ENCODE data around the gene ALDH6A1. TPM values are rescaled to one million over a fixed set of nuclear protein-coding genes. Genes with fewer than 3 reads are reported as not detected.
A peak's percentile ranks its signal among the peaks of the same experiment; 100 is the strongest.
"Not testable (repeated sequence)": the region's sequence is repeated elsewhere in the genome, so short reads cannot be mapped to it uniquely, and the experiment has no call there.

ALDH6A1 gene
- 10.8 and 11.8 TPM in 2 replicates for total RNA-seq

GRCh38 chr14:74084277-74085046 is at the start of gene ALDH6A1, which contains the start of gene LIN52:
Gene ALDH6A1, minus strand, starts transcription at chr14:74084453. Its CDS starts 59 bp downstream, at chr14:74084394.
Gene LIN52, plus strand, starts transcription at chr14:74084956. Its CDS starts 19 bp downstream, at chr14:74084975.
- peak; percentile 100 for DNase-seq
- intact Hi-C loops (cut with micrococcal nuclease): loop anchor here (1.0 to 2.0 kb wide), 4 partner anchors 65 to 324 kb away; partner anchors contain the start of genes BBOF1, COQ6, ENTPD5 and FAM161B
- H3K36me3 Mint-ChIP-seq (ENCODE audit: low read depth): peaks cover 10% of the 10 kb centered on the region
- no peaks in the 10 kb centered on the region for H3K27me3 Mint-ChIP-seq
- H3K4me3 Mint-ChIP-seq: peak within 1 kb of the TSS; percentile 99
- peaks cover 35% of the 10 kb centered on the region for H3K4me1 Mint-ChIP-seq
- H3K27ac Mint-ChIP-seq: peak within 1 kb of the TSS; percentile 97
- H3K9me3 Mint-ChIP-seq: no peaks in the 10 kb centered on the region

- Mint-ChIP-seq H3K4me1 (no peaks in the 10 kb centered on the region), H3K27me3 (no peaks in the 10 kb centered on the region), H3K4me3 (no peak overlapping the region), H3K36me3 (ENCODE audit: low read depth) (peaks cover 13% of the 10 kb centered on the region), H3K27ac (no peak overlapping the region), H3K9me3 (peaks cover 3% of the 10 kb centered on the region)
- intact Hi-C loops (cut with micrococcal nuclease): no loop called here
- no peak for DNase-seq
Measured at GRCh38 chr14:74127634-74128033, 43.4 kb upstream of the ALDH6A1 start.

GRCh38 chr14:74126315-74127013 is 42.2 kb upstream of the ALDH6A1 start:
- Mint-ChIP-seq H3K27me3 (no peaks in the 10 kb centered on the region), H3K4me3 (no peak overlapping the region), H3K36me3 (ENCODE audit: low read depth) (peaks cover 13% of the 10 kb centered on the region), H3K9me3 (peaks cover 3% of the 10 kb centered on the region), H3K27ac (no peak overlapping the region), H3K4me1 (no peaks in the 10 kb centered on the region)
- no peak for DNase-seq
- intact Hi-C loops (cut with micrococcal nuclease): no loop called here

GRCh38 chr14:74125487-74125886 is 41.2 kb upstream of the ALDH6A1 start:
- H3K4me3 Mint-ChIP-seq; intact Hi-C loops (cut with micrococcal nuclease); H3K27me3 Mint-ChIP-seq; DNase-seq; H3K27ac Mint-ChIP-seq; H3K4me1 Mint-ChIP-seq; H3K9me3 Mint-ChIP-seq: not testable (repeated sequence)
- H3K36me3 Mint-ChIP-seq (ENCODE audit: low read depth): peaks cover 13% of the 10 kb centered on the region

GRCh38 chr14:74111395-74112216 is 27.4 kb upstream of the ALDH6A1 start:
- peaks cover 13% of the 10 kb centered on the region for H3K36me3 Mint-ChIP-seq (ENCODE audit: low read depth)
- H3K27me3 Mint-ChIP-seq, H3K27ac Mint-ChIP-seq, H3K4me3 Mint-ChIP-seq, H3K9me3 Mint-ChIP-seq, H3K4me1 Mint-ChIP-seq: not testable (repeated sequence)
- intact Hi-C loops (cut with micrococcal nuclease): loop anchor here (1.0 kb wide), 2 partner anchors 106 to 140 kb away; no protein-coding TSS in a partner anchor
- DNase-seq: peak; percentile 68

- Mint-ChIP-seq H3K4me1 (peaks cover 3% of the 10 kb centered on the region), H3K9me3 (no peaks in the 10 kb centered on the region), H3K27ac (no peak overlapping the region), H3K36me3 (ENCODE audit: low read depth) (peaks cover 13% of the 10 kb centered on the region), H3K27me3 (no peaks in the 10 kb centered on the region), H3K4me3 (no peak overlapping the region)
- intact Hi-C loops (cut with micrococcal nuclease): no loop called here
- no peak for DNase-seq
Measured at GRCh38 chr14:74109369-74109768, 25.1 kb upstream of the ALDH6A1 start.

- Mint-ChIP-seq H3K4me3 (no peak overlapping the region), H3K9me3 (no peaks in the 10 kb centered on the region), H3K27ac (no peak overlapping the region), H3K36me3 (ENCODE audit: low read depth) (peaks cover 18% of the 10 kb centered on the region), H3K4me1 (peaks cover 3% of the 10 kb centered on the region), H3K27me3 (no peaks in the 10 kb centered on the region)
- intact Hi-C loops (cut with micrococcal nuclease): no loop called here
- DNase-seq: no peak
Measured at GRCh38 chr14:74105381-74105780, 21.1 kb upstream of the ALDH6A1 start.

GRCh38 chr14:74089251-74090020 is 5.2 kb upstream of the ALDH6A1 start:
- no peak overlapping the region for H3K4me3 Mint-ChIP-seq
- peaks cover 16% of the 10 kb centered on the region for H3K36me3 Mint-ChIP-seq (ENCODE audit: low read depth)
- intact Hi-C loops (cut with micrococcal nuclease): no loop called here
- H3K9me3 Mint-ChIP-seq: no peaks in the 10 kb centered on the region
- H3K27ac Mint-ChIP-seq: no peak overlapping the region
- H3K4me1 Mint-ChIP-seq: peaks cover 19% of the 10 kb centered on the region
- no peak for DNase-seq
- no peaks in the 10 kb centered on the region for H3K27me3 Mint-ChIP-seq

- Mint-ChIP-seq H3K36me3 (ENCODE audit: low read depth) (peaks cover 13% of the 10 kb centered on the region), H3K27ac (peak overlapping the region; percentile 97), H3K4me1 (peaks cover 35% of the 10 kb centered on the region), H3K9me3 (no peaks in the 10 kb centered on the region), H3K27me3 (no peaks in the 10 kb centered on the region), H3K4me3 (peak overlapping the region; percentile 99)
- no peak for DNase-seq
- intact Hi-C loops (cut with micrococcal nuclease): loop anchor here (2.0 kb wide), 2 partner anchors 199 to 325 kb away; partner anchors contain the start of gene ZNF410
Measured at GRCh38 chr14:74085828-74086227, 1.6 kb upstream of the ALDH6A1 start.

- Mint-ChIP-seq H3K9me3 (no peaks in the 10 kb centered on the region), H3K4me1 (peaks cover 35% of the 10 kb centered on the region), H3K4me3 (peak overlapping the region; percentile 99), H3K27me3 (no peaks in the 10 kb centered on the region), H3K36me3 (ENCODE audit: low read depth) (peaks cover 10% of the 10 kb centered on the region), H3K27ac (peak overlapping the region; percentile 97)
- intact Hi-C loops (cut with micrococcal nuclease): loop anchor here (2.0 kb wide), 2 partner anchors 198 to 324 kb away; partner anchors contain the start of gene ZNF410
- DNase-seq: no peak
Measured at GRCh38 chr14:74085047-74085637, 889 bp upstream of the ALDH6A1 start.

GRCh38 chr14:74083784-74084276 is 423 bp downstream of the ALDH6A1 start:
- Mint-ChIP-seq H3K36me3 (ENCODE audit: low read depth) (peaks cover 6% of the 10 kb centered on the region), H3K27me3 (no peaks in the 10 kb centered on the region), H3K4me3 (peak overlapping the region; percentile 99), H3K27ac (peak overlapping the region; percentile 97), H3K4me1 (peaks cover 31% of the 10 kb centered on the region), H3K9me3 (no peaks in the 10 kb centered on the region)
- intact Hi-C loops (cut with micrococcal nuclease): loop anchor here (1.0 to 2.0 kb wide), 4 partner anchors 65 to 323 kb away; partner anchors contain the start of genes BBOF1, COQ6, ENTPD5 and FAM161B
- DNase-seq: no peak

- intact Hi-C loops (cut with micrococcal nuclease): no loop called here
- H3K9me3 Mint-ChIP-seq: no peaks in the 10 kb centered on the region
- H3K4me1 Mint-ChIP-seq: peaks cover 29% of the 10 kb centered on the region
- no peak overlapping the region for H3K27ac Mint-ChIP-seq
- H3K27me3 Mint-ChIP-seq: no peaks in the 10 kb centered on the region
- DNase-seq: no peak
- peak overlapping the region; percentile 99 for H3K4me3 Mint-ChIP-seq
- H3K36me3 Mint-ChIP-seq (ENCODE audit: low read depth): peaks cover 4% of the 10 kb centered on the region
Measured at GRCh38 chr14:74083161-74083560, 1.1 kb downstream of the ALDH6A1 start.
